HG03575 (cell line): ENCODE data around the gene QRFP.

Experiments used
- ATAC-seq: cut with Tn5 transposase; IDR thresholded peaks from one replicate; pipeline ENCODE4 v1.9.1; 2021; ENCODE audit not compliant: unreplicated experiment, insufficient number of reproducible peaks, low FRiP score; ENCODE audit errors: extremely low read depth

QRFP gene

GRCh38 chr9:130934702-130935647 is 38.4 kb upstream of the QRFP start:
- ATAC-seq, result no peak

- no peak for ATAC-seq
Measured at GRCh38 chr9:130934246-130934645, 37.6 kb upstream of the QRFP start.

- ATAC-seq, result no peak
Measured at GRCh38 chr9:130933114-130934046, 36.8 kb upstream of the QRFP start.

GRCh38 chr9:130932255-130933079 is 35.9 kb upstream of the QRFP start:
- no peak for ATAC-seq

- no peak for ATAC-seq
Measured at GRCh38 chr9:130931508-130932254, 35.1 kb upstream of the QRFP start.

GRCh38 chr9:130930804-130931349 is 34.3 kb upstream of the QRFP start:
- no peak for ATAC-seq

GRCh38 chr9:130930132-130930803 is 33.7 kb upstream of the QRFP start:
- no peak for ATAC-seq

- no peak for ATAC-seq
Measured at GRCh38 chr9:130929571-130930038, 33.0 kb upstream of the QRFP start.

GRCh38 chr9:130927995-130928900 is 31.6 kb upstream of the QRFP start:
- no peak for ATAC-seq

GRCh38 chr9:130927338-130927737 is 30.7 kb upstream of the QRFP start:
- ATAC-seq, result no peak

- ATAC-seq, result no peak
Measured at GRCh38 chr9:130925050-130925678, 28.6 kb upstream of the QRFP start.

- ATAC-seq, result no peak
Measured at GRCh38 chr9:130924448-130924788, 27.8 kb upstream of the QRFP start.

- no peak for ATAC-seq
Measured at GRCh38 chr9:130923611-130924447, 27.2 kb upstream of the QRFP start.

GRCh38 chr9:130922893-130923610 is 26.4 kb upstream of the QRFP start:
- no peak for ATAC-seq
